Fibroblast of lung (primary cell): ENCODE measurements around the gene GPR107.

Experiments
- EZH2 ChIP-seq: IDR thresholded peaks from 2 replicates; pipeline ENCODE4 v1.5.1; 2012; ENCODE audit warnings: low read length, control low read depth, mild to moderate bottlenecking; ENCODE audit errors: missing control alignments
- TF ChIP-seq, protein P1 (sequence below), 2 donors: IDR thresholded peaks in 1 of 2; conservative IDR thresholded peaks in 1 of 2; 1 replicate in 1 of 2; 2 replicates in 1 of 2; pipeline ENCODE4 v1.5.1; 2011 to 2012; ENCODE audit warnings: low read length in 2 of 2, control low read depth in 1 of 2, inconsistent platforms in 1 of 2, low read depth in 1 of 2, mild to moderate bottlenecking in 1 of 2

DNA sequence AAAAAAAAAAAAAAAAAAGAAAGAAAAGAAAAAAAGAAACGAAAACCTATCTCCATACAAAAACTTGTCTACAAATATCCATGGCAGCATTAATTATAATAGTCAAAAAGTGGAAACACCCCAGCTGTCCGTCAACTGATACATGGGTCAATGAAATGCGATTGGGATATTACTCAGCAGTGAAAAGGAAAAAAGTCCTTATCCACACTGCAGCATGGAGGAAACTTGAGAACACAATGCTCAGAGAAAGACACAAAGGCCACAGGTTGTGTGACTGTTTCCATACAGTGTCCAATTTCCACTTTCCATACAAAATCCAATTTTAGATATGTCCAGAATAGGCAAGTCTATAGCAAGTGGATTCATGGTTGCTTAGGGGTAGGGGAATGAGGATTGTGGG is 94.2 kb downstream of the GPR107 start:
- TF ChIP-seq, protein P1, sequence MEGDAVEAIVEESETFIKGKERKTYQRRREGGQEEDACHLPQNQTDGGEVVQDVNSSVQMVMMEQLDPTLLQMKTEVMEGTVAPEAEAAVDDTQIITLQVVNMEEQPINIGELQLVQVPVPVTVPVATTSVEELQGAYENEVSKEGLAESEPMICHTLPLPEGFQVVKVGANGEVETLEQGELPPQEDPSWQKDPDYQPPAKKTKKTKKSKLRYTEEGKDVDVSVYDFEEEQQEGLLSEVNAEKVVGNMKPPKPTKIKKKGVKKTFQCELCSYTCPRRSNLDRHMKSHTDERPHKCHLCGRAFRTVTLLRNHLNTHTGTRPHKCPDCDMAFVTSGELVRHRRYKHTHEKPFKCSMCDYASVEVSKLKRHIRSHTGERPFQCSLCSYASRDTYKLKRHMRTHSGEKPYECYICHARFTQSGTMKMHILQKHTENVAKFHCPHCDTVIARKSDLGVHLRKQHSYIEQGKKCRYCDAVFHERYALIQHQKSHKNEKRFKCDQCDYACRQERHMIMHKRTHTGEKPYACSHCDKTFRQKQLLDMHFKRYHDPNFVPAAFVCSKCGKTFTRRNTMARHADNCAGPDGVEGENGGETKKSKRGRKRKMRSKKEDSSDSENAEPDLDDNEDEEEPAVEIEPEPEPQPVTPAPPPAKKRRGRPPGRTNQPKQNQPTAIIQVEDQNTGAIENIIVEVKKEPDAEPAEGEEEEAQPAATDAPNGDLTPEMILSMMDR (conservative IDR thresholded peaks at IDR 0.05 in 1 of 2, IDR thresholded peaks at IDR 0.05 in 1 of 2; ENCODE audit: low read depth in 1 of 2, low read length in 2 of 2) = no peak
- TF ChIP-seq EZH2 = no peak
